Astrocyte of the spinal cord (primary cell): ENCODE data around the gene MGLL.

Experiments used
- DNase-seq: peaks from one replicate; pipeline ENCODE4 v3.0.0; 2011; ENCODE audit warnings: low read depth, low spot score
- H3K4me3 ChIP-seq: 2 replicates; pipeline ENCODE4 v1.5.1; 2011; ENCODE audit warnings: low read depth, mild to moderate bottlenecking, low read length, moderate library complexity
- in situ Hi-C: cut with HindIII; loops from 2 replicates; pipeline ENCODE4 v1.10.0; 2017; ENCODE audit warnings: low sequenced_read_pairs
- TF ChIP-seq, protein P1 (sequence below): IDR thresholded peaks from 2 replicates; pipeline ENCODE4 v1.5.1; 2012; ENCODE audit warnings: low read depth, mild to moderate bottlenecking, low read length, inconsistent platforms

The MGLL gene

DNA sequence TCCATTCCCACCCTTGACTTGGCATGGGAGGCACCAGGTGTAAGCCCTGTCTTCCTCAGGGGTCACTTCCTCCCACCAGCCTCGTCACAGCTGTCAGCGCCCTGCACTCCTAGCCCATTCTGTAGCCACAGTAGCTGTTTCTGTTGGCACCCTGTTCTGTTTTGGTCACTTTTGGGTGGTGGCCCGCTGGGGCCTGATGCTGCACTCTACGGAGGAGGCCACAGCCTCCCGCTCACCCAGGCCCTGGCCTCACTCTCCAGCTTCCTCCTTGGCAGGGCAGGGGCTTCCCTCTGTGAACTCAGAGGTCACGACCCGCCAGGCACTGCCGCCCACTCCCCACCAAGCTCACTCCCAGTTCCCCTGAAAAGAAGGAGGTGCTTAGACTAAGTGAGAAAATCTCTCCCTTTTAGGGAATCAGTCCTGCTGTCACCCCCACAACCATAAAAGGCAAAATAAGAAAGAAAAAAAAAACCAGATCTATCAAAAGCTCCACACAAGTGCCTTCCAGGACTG, 68.4 kb downstream of the MGLL start:
- no peak for DNase-seq
- TF ChIP-seq, protein P1, sequence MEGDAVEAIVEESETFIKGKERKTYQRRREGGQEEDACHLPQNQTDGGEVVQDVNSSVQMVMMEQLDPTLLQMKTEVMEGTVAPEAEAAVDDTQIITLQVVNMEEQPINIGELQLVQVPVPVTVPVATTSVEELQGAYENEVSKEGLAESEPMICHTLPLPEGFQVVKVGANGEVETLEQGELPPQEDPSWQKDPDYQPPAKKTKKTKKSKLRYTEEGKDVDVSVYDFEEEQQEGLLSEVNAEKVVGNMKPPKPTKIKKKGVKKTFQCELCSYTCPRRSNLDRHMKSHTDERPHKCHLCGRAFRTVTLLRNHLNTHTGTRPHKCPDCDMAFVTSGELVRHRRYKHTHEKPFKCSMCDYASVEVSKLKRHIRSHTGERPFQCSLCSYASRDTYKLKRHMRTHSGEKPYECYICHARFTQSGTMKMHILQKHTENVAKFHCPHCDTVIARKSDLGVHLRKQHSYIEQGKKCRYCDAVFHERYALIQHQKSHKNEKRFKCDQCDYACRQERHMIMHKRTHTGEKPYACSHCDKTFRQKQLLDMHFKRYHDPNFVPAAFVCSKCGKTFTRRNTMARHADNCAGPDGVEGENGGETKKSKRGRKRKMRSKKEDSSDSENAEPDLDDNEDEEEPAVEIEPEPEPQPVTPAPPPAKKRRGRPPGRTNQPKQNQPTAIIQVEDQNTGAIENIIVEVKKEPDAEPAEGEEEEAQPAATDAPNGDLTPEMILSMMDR: no peak
- in situ Hi-C loops: no loop called here
- no peak overlapping the region for H3K4me3 ChIP-seq

DNA sequence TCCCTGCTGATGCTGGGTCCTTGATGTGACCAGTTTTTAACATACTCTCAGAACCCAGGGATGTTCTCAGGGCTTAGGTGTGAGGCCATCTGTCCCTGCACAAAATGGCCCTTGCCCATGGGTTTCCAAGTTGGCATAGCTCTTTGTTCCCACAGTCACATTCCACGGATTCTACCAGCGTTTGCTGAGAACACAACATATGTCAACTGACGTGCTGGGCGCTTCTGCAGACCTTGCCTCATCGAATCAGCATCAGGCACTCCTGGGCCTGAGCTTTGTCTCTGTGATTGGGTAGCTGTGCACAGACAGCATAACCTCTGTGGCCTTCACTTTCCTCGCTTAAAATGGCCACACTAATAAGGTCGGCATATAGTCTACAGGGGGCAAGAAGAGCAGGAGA, 69.0 kb downstream of the MGLL start:
- no peak overlapping the region for H3K4me3 ChIP-seq
- in situ Hi-C loops: no loop called here
- no peak for DNase-seq
- TF ChIP-seq, protein P1: no peak

DNA sequence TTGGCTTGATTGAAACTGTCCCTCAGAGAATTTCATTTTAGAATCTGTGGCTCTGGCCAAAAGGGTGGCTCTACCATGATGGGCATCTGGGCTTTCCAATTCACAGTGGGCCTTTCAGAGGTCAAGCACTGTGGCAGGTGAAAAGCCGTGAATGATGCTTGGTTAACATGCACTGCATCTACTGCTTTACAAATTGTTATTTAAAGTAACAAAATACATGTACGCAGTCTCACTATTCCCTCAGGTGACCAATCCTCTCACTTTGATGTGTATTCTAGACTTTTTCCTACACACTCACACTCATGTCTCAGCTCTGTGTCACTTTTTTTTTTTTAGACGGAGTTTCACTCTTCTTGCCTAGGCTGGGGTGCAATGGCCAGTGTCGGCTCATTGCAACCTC, 70.5 kb downstream of the MGLL start:
- in situ Hi-C loops: no loop called here
- TF ChIP-seq, protein P1: no peak
- DNase-seq: no peak
- H3K4me3 ChIP-seq: no peak overlapping the region

DNA sequence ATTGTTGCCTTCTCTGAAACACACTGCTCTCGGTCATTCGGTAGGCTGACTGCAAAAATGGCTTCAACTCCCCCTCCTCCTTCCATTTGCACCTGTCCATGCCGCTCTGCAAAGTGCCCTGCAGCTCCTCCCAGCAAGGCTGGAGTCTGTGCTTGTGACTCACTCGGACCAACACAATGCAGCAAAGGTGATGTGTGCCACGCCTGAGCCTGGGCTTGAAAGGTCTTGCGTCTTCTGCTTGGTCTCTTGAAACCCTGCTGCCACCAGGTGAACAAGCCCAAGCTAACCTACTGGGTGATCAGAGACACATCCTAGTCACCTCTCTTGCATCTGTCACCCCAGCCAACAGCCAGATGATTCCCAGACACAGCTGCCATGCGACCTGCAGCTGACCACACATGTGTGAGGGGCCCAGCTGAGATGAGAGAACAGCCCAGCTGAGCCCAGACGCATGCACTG, 71.1 kb downstream of the MGLL start:
- DNase-seq: no peak
- no peak overlapping the region for H3K4me3 ChIP-seq
- in situ Hi-C loops: no loop called here
- TF ChIP-seq, protein P1: no peak

DNA sequence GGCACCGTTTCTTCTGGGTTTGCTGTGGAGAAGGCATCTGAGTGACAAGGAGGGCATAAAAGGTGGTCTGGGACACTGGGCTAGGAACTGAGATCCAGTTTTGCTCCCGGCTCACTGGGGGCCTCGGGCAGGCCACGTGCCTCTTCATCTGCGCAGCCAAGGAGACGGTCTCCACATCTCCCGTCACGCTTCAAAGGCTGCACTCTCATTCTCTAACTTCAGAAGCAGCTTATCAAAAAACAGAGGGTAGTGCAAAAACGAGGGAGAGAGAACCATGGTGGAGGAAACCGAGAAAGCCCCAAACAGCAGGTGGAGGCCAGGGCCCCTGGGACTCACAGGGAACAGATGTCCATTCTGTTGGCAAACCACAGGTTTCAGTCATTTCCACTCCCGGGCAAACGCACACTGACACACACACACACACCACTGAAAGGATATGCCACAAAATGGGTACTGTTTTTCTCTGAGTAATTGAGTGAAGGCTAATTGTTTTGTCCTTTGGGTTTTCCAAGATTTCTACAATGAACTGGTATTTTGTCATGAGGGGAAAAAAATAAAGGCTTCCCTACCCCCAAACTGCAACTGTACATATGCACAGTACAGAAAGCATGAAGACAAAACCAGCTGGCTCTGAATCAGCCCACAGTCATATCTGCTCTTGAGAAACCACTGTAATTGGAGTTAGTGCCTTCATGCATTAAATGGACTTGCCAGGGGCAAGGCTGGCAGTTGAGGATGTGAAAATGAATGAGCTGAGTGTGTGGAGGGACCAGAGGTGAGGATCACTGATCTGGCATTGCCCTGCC, 71.9 kb downstream of the MGLL start:
- DNase-seq: peak; percentile 85
- in situ Hi-C loops: no loop called here
- no peak overlapping the region for H3K4me3 ChIP-seq
- TF ChIP-seq, protein P1: no peak

DNA sequence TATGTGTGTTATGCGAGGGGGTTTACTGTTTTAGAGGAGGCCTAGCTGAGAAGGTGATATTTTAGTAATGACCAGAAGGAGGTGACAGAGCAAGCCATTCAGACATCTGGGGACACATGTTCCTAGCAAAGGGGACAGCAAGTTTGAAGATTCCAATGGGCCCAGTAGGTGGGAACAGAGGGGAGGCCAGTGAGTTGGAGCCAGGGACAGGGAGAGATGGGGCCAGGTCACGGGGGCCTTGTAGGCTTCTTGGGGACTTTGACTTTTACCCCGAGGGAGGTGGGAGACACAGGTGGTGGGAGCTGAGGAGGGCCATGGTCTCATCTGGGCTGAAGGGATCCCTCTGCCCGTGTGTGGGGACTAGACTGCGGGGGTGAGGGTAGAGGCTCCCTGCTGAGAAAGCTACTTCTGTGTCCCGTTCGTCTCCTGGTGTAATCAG, 72.5 kb downstream of the MGLL start:
- no peak overlapping the region for H3K4me3 ChIP-seq
- DNase-seq: no peak
- TF ChIP-seq, protein P1: no peak
- in situ Hi-C loops: no loop called here
